ENCODE measurements around the gene VPS39.

DNA sequence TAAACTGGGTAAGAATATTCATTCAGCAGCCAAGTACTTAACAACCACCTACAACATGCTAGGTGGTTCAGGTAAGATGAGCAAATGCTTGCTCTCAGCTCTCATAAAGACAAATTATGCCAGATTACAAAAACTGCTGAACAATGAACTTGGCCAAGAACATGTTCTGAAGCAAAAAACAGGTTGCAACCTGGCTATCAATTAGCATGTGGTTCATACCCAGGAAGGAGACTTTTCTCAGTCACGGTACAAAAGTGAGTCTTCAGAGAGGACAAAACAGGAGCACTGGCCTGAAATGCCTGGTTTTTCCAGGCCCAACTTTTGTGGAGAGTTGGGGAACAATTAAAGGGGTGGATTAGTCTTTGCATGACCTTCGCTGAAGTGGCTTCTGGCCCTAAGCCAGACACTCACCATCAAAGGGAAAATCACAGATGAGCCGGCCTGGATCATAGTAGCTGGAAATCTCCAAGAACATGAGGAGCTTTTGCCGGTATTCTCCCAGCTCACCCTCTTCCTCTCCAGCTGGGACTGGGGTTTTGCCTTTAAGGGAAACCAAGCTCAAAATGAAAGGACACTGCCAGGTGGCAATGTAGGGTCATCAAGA, 44.1 kb downstream of the VPS39 start:
- TF ChIP-seq, protein P1, sequence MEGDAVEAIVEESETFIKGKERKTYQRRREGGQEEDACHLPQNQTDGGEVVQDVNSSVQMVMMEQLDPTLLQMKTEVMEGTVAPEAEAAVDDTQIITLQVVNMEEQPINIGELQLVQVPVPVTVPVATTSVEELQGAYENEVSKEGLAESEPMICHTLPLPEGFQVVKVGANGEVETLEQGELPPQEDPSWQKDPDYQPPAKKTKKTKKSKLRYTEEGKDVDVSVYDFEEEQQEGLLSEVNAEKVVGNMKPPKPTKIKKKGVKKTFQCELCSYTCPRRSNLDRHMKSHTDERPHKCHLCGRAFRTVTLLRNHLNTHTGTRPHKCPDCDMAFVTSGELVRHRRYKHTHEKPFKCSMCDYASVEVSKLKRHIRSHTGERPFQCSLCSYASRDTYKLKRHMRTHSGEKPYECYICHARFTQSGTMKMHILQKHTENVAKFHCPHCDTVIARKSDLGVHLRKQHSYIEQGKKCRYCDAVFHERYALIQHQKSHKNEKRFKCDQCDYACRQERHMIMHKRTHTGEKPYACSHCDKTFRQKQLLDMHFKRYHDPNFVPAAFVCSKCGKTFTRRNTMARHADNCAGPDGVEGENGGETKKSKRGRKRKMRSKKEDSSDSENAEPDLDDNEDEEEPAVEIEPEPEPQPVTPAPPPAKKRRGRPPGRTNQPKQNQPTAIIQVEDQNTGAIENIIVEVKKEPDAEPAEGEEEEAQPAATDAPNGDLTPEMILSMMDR (conservative IDR thresholded peaks at IDR 0.05 in 1 of 2, IDR thresholded peaks at IDR 0.05 in 1 of 2; ENCODE audit: extremely low read depth in 1 of 2, insufficient read depth in 1 of 2, low read depth in 1 of 2, low read length in 2 of 2), result no peak
- no peak for TF ChIP-seq EZH2 (IDR thresholded peaks at IDR 0.05; ENCODE audit: borderline replicate concordance, low read length)
